K562 (cell line): ENCODE measurements around the gene CREB3L2. TPM values are rescaled to one million over a fixed set of nuclear protein-coding genes. Genes with fewer than 3 reads are reported as not detected.
A peak's percentile ranks its signal among the peaks of the same experiment; 100 is the strongest.

ENCODE experiments used
- FOXJ3 ChIP-seq: sonication (generic); formaldehyde crosslinking; IDR thresholded peaks from 2 replicates; pipeline ENCODE4 v1.4.0; 2020; ENCODE audit warnings: mild to moderate bottlenecking, missing genetic modification reagents
- GTF2A2 ChIP-seq: IDR thresholded peaks from 2 replicates; pipeline ENCODE4 v1.6.1; 2016; ENCODE audit warnings: mild to moderate bottlenecking, missing genetic modification characterization, missing compliant biosample characterization
- GTF2E2 ChIP-seq: fragments of 200-800 bp; sonication (Bioruptor generic); IDR thresholded peaks from 2 replicates; pipeline ENCODE4 v1.6.1; 2016; ENCODE audit warnings: missing genetic modification characterization, missing compliant biosample characterization
- MCM3 ChIP-seq: fragments of 450-650 bp; IDR thresholded peaks from 2 replicates; pipeline ENCODE4 v1.6.1; 2016
- MLX ChIP-seq, 2 experiments: fragments of 450-650 bp in 1 of 2; sonication (generic) in 1 of 2; formaldehyde crosslinking; conservative IDR thresholded peaks; 2 replicates each; pipeline versions ENCODE4 v1.4.0 to v1.8.1; 2020 to 2022; ENCODE audit warnings: mild to moderate bottlenecking in 1 of 2, missing genetic modification reagents in 1 of 2
- PBX2 ChIP-seq, 2 experiments: IDR thresholded peaks in 1 of 2; conservative IDR thresholded peaks in 1 of 2; 2 replicates each; pipeline ENCODE4 v1.6.1; 2016; ENCODE audit warnings: low read depth in 2 of 2, mild to moderate bottlenecking in 1 of 2, missing compliant biosample characterization in 1 of 2, missing genetic modification characterization in 1 of 2, moderate library complexity in 1 of 2
- SMAD1 ChIP-seq: fragments of 150-350 bp; IDR thresholded peaks from 2 replicates; pipeline ENCODE4 v1.6.1; 2014; ENCODE audit warnings: low read length, low read depth; ENCODE audit not compliant: partially characterized antibody
- TSHZ1 ChIP-seq: fragments of 250-450 bp; sonication (Bioruptor Pico); IDR thresholded peaks from 2 replicates; pipeline ENCODE4 v1.4.0; 2020; ENCODE audit warnings: mild to moderate bottlenecking, moderate library complexity
- ZNF586 ChIP-seq: fragments of 450-650 bp; formaldehyde crosslinking; conservative IDR thresholded peaks from 2 replicates; pipeline ENCODE4 v1.4.0; 2020; ENCODE audit warnings: mild to moderate bottlenecking, moderate library complexity
- polyA plus RNA-seq, 8 experiments: library from polyadenylated mRNA; depleted of rRNA in 4 of 8; stranded (reverse) in 5 of 8; unstranded in 3 of 8; fragments of >200 nt; fragmentation: Nextera tagmentation in 2 of 8; fragmentation: Illumina TruSeq in 1 of 8; extraction: Ambion mirVana in 2 of 8; extraction: Trizol in 1 of 8; gene quantifications; 2 replicates each; pipeline versions ENCODE4 v1.2.1 to v1.2.3, GENCODE V29; 2011 to 2014; ENCODE audit warnings: inconsistent platforms in 1 of 8, missing spikeins in 1 of 8
- total RNA-seq, 7 experiments: library from RNA; depleted of rRNA in 6 of 7; stranded (reverse); fragments of >200 nt in 6 of 7; fragmentation: Illumina TruSeq in 2 of 7; extraction: Trizol in 2 of 7; gene quantifications; 2 replicates each; pipeline versions ENCODE4 v1.2.1 to v1.2.3, GENCODE V29; 2011 to 2021; ENCODE audit warnings: low replicate concordance in 1 of 7

The CREB3L2 gene
- total and polyA plus RNA-seq, 9 of the 15 experiments (the other 6 are each of a cell fraction or from before 2014, with no cell fraction given) = 7.1 to 45.6 (median 15.8) TPM

GRCh38 chr7:137999496-138000080, 2.3 kb downstream of the CREB3L2 start (continued):
- TF ChIP-seq TSHZ1 = no peak
- TF ChIP-seq SMAD1 = no peak
- TF ChIP-seq PBX2 (CRISPR knock-in tag; IDR thresholded peaks at IDR 0.05; ENCODE audit: low read depth) = no peak
- no peak for TF ChIP-seq PBX2 (tag; conservative IDR thresholded peaks at IDR 0.05; ENCODE audit: low read depth)
- TF ChIP-seq GTF2A2 = no peak
- TF ChIP-seq FOXJ3 (CRISPR knock-in tag) = no peak
- TF ChIP-seq ZNF586 (CRISPR knock-in tag) = no peak
- TF ChIP-seq MLX (CRISPR knock-in tag; conservative IDR thresholded peaks at IDR 0.05) = no peak
- TF ChIP-seq MCM3 = no peak
- peak; percentile 43; the same call in 1 of the 2 replicates for TF ChIP-seq GTF2E2 (tag)
